SU-DHL-6 (cell line): ENCODE data around the gene PLSCR5.

Experiments
- H2AFZ ChIP-seq: fragments of 200-600 bp; sonication (generic); 2 replicates; pipeline ENCODE4 v1.6.1; 2014; ENCODE audit warnings: low read depth, mild to moderate bottlenecking, moderate library complexity, mixed read lengths, antibody characterized with exemption, low read length; ENCODE audit not compliant: severe bottlenecking
- H3F3A ChIP-seq: fragments of 200-600 bp; shearing (Covaris generic); 2 replicates; pipeline ENCODE4 v1.6.0; 2016; ENCODE audit warnings: antibody characterized with exemption, mild to moderate bottlenecking; ENCODE audit not compliant: insufficient read depth
- H3K27ac ChIP-seq: fragments of 200-600 bp; sonication (generic); 2 replicates; pipeline ENCODE4 v1.5.1; 2016; ENCODE audit warnings: low read depth, mild to moderate bottlenecking, low read length, moderate library complexity, mixed read lengths
- H3K27me3 ChIP-seq: fragments of 200-600 bp; sonication (generic), shearing (Covaris generic); 2 replicates; pipeline ENCODE4 v1.6.0; 2014; ENCODE audit warnings: mild to moderate bottlenecking, low read length
- H3K36me3 ChIP-seq: fragments of 200-600 bp; sonication (generic); 2 replicates; pipeline ENCODE4 v1.6.1; 2014; ENCODE audit warnings: mild to moderate bottlenecking, low read length, mixed read lengths
- H3K4me2 ChIP-seq: fragments of 300-600, 200-600 bp; shearing (Covaris generic), sonication (generic); 2 replicates; pipeline ENCODE4 v1.6.0; 2014; ENCODE audit warnings: low read length, low read depth, mild to moderate bottlenecking; ENCODE audit not compliant: poor library complexity, severe bottlenecking
- H3K4me3 ChIP-seq: fragments of 200-600 bp; sonication (generic); 2 replicates; pipeline ENCODE4 v1.5.1; 2014; ENCODE audit warnings: antibody characterized with exemption, low read length, mild to moderate bottlenecking, mixed read lengths; ENCODE audit not compliant: insufficient read depth, poor library complexity, severe bottlenecking
- H3K79me2 ChIP-seq: fragments of 200-600 bp; sonication (generic); 2 replicates; pipeline ENCODE4 v1.6.1; 2014; ENCODE audit warnings: mild to moderate bottlenecking, low read length, moderate library complexity; ENCODE audit not compliant: insufficient read depth
- H3K9ac ChIP-seq: fragments of 200-600 bp; sonication (generic); 2 replicates; pipeline ENCODE4 v1.7.0; 2014; ENCODE audit warnings: mild to moderate bottlenecking, low read length
- H3K9me2 ChIP-seq: fragments of 200-600 bp; sonication (generic); replicated peaks from 2 replicates; pipeline ENCODE4 v1.6.1; 2014; ENCODE audit warnings: low read length; ENCODE audit not compliant: insufficient read depth
- H3K9me3 ChIP-seq: fragments of 200-600 bp; sonication (generic); 2 replicates; pipeline ENCODE4 v1.6.1; 2014; ENCODE audit warnings: low read length, mixed read lengths; ENCODE audit not compliant: insufficient read depth
- H4K20me1 ChIP-seq: fragments of 200-600 bp; sonication (generic); 2 replicates; pipeline ENCODE4 v1.6.1; 2014; ENCODE audit warnings: low read depth, mild to moderate bottlenecking, antibody characterized with exemption, low read length, moderate library complexity, mixed read lengths
- EZH2phosphoT487 ChIP-seq: fragments of 200-600 bp; sonication (generic), shearing (Covaris generic); conservative IDR thresholded peaks from 2 replicates; pipeline ENCODE4 v1.6.1; 2018; ENCODE audit warnings: mild to moderate bottlenecking, antibody characterized with exemption, low read length, moderate library complexity, mixed read lengths
- TF ChIP-seq, protein P1 (sequence below): fragments of 200-600 bp; sonication (generic); IDR thresholded peaks from one replicate; pipeline ENCODE4 v1.5.1; 2017; ENCODE audit warnings: antibody characterized with exemption, mild to moderate bottlenecking, low read length, moderate library complexity; ENCODE audit not compliant: insufficient read depth, poor library complexity, severe bottlenecking

PLSCR5 gene

DNA sequence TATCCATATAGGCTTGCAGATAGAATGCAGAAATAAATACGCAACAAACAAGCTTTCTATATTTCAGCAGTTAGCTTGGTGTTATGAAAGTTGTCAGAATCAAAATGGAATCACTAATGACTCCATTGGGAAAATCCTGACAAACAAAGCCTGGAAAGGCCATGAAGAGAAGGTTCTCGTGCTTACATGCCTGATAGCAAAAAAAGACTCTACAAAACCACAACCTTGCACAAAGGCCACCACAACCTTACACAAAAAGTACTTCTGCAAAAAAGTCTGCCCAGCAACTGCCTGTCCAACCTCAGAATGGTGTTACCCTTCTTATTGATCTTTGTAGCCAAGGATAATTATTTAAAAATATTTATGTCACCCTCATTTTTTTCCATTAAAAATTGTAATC lies 46.4 kb downstream of the PLSCR5 start:
- H3K27ac ChIP-seq: no peak overlapping the region
- H3K4me3 ChIP-seq: no peak overlapping the region
- H3K79me2 ChIP-seq: no peaks in the 10 kb centered on the region
- H3K4me2 ChIP-seq: no peak overlapping the region
- no peak for TF ChIP-seq EZH2phosphoT487
- TF ChIP-seq, protein P1, sequence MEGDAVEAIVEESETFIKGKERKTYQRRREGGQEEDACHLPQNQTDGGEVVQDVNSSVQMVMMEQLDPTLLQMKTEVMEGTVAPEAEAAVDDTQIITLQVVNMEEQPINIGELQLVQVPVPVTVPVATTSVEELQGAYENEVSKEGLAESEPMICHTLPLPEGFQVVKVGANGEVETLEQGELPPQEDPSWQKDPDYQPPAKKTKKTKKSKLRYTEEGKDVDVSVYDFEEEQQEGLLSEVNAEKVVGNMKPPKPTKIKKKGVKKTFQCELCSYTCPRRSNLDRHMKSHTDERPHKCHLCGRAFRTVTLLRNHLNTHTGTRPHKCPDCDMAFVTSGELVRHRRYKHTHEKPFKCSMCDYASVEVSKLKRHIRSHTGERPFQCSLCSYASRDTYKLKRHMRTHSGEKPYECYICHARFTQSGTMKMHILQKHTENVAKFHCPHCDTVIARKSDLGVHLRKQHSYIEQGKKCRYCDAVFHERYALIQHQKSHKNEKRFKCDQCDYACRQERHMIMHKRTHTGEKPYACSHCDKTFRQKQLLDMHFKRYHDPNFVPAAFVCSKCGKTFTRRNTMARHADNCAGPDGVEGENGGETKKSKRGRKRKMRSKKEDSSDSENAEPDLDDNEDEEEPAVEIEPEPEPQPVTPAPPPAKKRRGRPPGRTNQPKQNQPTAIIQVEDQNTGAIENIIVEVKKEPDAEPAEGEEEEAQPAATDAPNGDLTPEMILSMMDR: no peak
- no peaks in the 10 kb centered on the region for H3K9me3 ChIP-seq
- no peaks in the 10 kb centered on the region for H3K27me3 ChIP-seq
- no peaks in the 10 kb centered on the region for H3K36me3 ChIP-seq
- no peaks in the 10 kb centered on the region; the same call in 1 of the 2 replicates for H3K9me2 ChIP-seq
- no peaks in the 10 kb centered on the region for H3F3A ChIP-seq
- no peak overlapping the region for H2AFZ ChIP-seq
- H4K20me1 ChIP-seq: no peaks in the 10 kb centered on the region
- no peak overlapping the region for H3K9ac ChIP-seq

DNA sequence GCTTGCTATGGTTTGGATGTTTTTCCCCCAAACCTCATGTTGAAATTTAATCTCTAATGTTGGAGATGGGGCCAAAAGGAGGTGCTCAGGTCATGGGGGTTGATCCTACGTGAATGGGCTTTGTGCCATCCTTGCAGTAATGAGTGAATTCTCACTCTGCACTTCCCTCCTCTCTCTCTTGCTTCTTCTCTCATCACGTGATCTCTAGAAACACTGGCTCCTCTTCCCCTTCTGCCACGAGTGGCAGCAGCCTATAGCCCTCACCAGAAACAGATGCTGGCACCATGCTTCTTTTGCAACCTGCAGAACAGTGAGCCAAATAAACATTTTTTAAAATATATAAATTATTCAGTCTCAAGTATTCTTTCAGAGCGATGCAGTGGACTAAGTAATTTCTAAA lies 47.4 kb downstream of the PLSCR5 start:
- Histone ChIP-seq H2AFZ (no peak overlapping the region), H3F3A (no peaks in the 10 kb centered on the region), H3K4me2 (no peak overlapping the region), H3K27ac (no peak overlapping the region), H3K27me3 (no peaks in the 10 kb centered on the region), H3K9me2 (no peaks in the 10 kb centered on the region; the same call in 1 of the 2 replicates), H3K4me3 (no peak overlapping the region), H4K20me1 (no peaks in the 10 kb centered on the region), H3K36me3 (no peaks in the 10 kb centered on the region), H3K79me2 (no peaks in the 10 kb centered on the region), H3K9ac (no peak overlapping the region), H3K9me3 (no peaks in the 10 kb centered on the region)
- no peak for TF ChIP-seq EZH2phosphoT487

DNA sequence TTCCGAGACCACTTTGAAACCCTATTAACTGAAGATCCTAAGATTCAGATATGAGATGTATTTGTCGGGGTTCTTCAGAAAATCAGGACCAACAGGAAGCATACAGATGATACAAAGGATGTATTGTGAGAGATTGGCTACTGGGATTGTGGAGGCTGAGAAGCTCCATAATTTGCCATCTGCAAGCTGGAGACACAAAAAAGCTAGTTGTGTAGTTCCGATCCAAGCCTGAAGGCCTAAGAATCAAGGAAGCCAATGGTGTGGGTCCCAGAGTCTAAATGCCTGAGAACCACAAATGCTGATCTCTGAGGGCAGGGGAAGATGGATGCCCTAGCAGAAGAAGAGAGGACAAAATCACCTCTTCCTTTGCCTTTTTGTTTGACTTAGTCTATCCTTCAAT lies 49.8 kb downstream of the PLSCR5 start:
- H2AFZ ChIP-seq: no peak overlapping the region
- no peak overlapping the region for H3K9ac ChIP-seq
- no peak overlapping the region for H3K4me3 ChIP-seq
- H3K36me3 ChIP-seq: no peaks in the 10 kb centered on the region
- H3F3A ChIP-seq: no peaks in the 10 kb centered on the region
- no peak for TF ChIP-seq EZH2phosphoT487
- TF ChIP-seq, protein P1: no peak
- no peaks in the 10 kb centered on the region for H3K27me3 ChIP-seq
- H4K20me1 ChIP-seq: no peaks in the 10 kb centered on the region
- H3K79me2 ChIP-seq: no peaks in the 10 kb centered on the region
- H3K27ac ChIP-seq: no peak overlapping the region
- H3K4me2 ChIP-seq: no peak overlapping the region
- H3K9me2 ChIP-seq: no peaks in the 10 kb centered on the region; the same call in 1 of the 2 replicates
- no peaks in the 10 kb centered on the region for H3K9me3 ChIP-seq

DNA sequence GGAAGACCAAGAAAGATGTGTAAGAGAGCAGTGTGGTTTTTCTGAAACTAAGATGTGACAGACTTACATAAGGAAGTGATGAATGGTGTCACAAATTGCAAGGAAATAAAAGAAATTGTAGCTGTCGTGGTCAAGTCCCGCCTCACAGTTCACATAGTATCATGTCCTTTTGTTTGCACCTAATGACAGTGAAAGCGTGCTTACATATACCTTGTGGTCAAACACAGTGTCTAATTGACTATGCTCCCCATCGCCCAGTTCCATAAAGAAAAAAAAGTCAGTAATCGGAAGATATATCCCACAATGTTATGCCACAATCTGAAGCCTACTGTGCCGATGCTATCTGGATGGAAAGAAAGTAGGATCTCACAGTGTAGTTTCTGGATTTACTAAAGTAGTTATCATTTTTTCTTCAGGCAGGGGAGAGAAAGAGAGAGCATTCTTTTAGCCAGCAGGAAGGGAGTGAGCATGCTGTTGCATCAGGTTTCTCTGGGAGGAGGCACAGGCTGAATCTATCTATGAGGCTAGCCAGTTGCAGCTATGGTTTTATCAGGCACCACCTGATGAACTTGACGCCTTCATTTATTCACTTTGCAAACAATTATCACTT lies 50.9 kb downstream of the PLSCR5 start:
- Histone ChIP-seq H3K9me3 (no peaks in the 10 kb centered on the region), H3K9ac (no peak overlapping the region), H3K4me3 (no peak overlapping the region), H3K4me2 (no peak overlapping the region), H3K9me2 (no peaks in the 10 kb centered on the region; the same call in 1 of the 2 replicates), H2AFZ (no peak overlapping the region), H3K79me2 (no peaks in the 10 kb centered on the region), H4K20me1 (no peaks in the 10 kb centered on the region), H3K27ac (no peak overlapping the region), H3F3A (no peaks in the 10 kb centered on the region), H3K27me3 (no peaks in the 10 kb centered on the region), H3K36me3 (no peaks in the 10 kb centered on the region)
- TF ChIP-seq EZH2phosphoT487: no peak
- TF ChIP-seq, protein P1: no peak
